K562 (cell line): ENCODE results near the gene DPCD. TPM values are rescaled to one million over a fixed set of nuclear protein-coding genes. Genes with fewer than 3 reads are reported as not detected.

Source experiments
- ATAC-seq: fragments of 200-7000 bp; cut with Tn5 transposase; 3 replicates; pipeline ENCODE4 v1.9.1; 2020; ENCODE audit warnings: moderate library complexity
- BruUV-seq: library from RNA; stranded (reverse); fragments of 400-500 nt; replicated peaks from 2 replicates; lab custom pipeline; 2021; lab: Mats Ljungman, UMichigan
- CTCF ChIA-PET: fragments of 300-600 bp; formaldehyde crosslinking; extraction: SDS; loops from one replicate; lab custom pipeline; 2021; ENCODE audit warnings: low intra/inter-chr PET ratio; lab: Yijun Ruan, JAX
- POLR2A ChIA-PET: fragments of 300-600, 350-650 bp; sonication (Branson Sonifier 250); formaldehyde crosslinking; extraction: SDS; loops from one replicate; lab custom pipeline; 2021; ENCODE audit warnings: antibody characterized with exemption, inconsistent platforms; lab: Yijun Ruan, JAX
- DNase-seq, 4 experiments: peaks; one replicate each; pipeline versions ENCODE4 v3.0.0 to v3.0.0-alpha.2; 2011 to 2018; ENCODE audit warnings: low spot score in 3 of 4, mixed read lengths in 3 of 4; ENCODE audit errors: extremely low read depth in 1 of 4
- FAIRE-seq: peaks from 2 replicates; lab custom pipeline; 2011; peaks lifted over from hg19 to GRCh38; lab: Jason Lieb, UNC
- H2AFZ ChIP-seq: 2 replicates; pipeline ENCODE4 v1.6.0; 2011; ENCODE audit warnings: low read depth, low read length, control low read depth, inconsistent platforms
- H3K27ac ChIP-seq: fragments of 200-600 bp; 3 replicates; pipeline ENCODE4 v1.8.0; 2011; ENCODE audit warnings: low read depth, mild to moderate bottlenecking, control low read depth, inconsistent platforms, low read length, moderate library complexity, mixed read lengths; ENCODE audit errors: extremely low read depth
- H3K27me3 ChIP-seq, 2 experiments: fragments of 300-600 bp in 1 of 2; 2 replicates in 1 of 2; 3 replicates in 1 of 2; pipeline versions ENCODE4 v1.6.0 to v1.8.0; 2011; ENCODE audit warnings: inconsistent platforms in 2 of 2, low read length in 2 of 2, mild to moderate bottlenecking in 1 of 2, mixed read lengths in 1 of 2, moderate library complexity in 1 of 2; ENCODE audit not compliant: control insufficient read depth in 2 of 2, insufficient read depth in 2 of 2
- H3K36me3 ChIP-seq: fragments of 300-600 bp; 3 replicates; pipeline ENCODE4 v1.8.0; 2011; ENCODE audit warnings: mild to moderate bottlenecking, low read length, inconsistent platforms; ENCODE audit not compliant: control insufficient read depth, insufficient read depth
- H3K4me1 ChIP-seq, 2 experiments: fragments of 200-600 bp in 1 of 2; replicated peaks in 1 of 2; 2 replicates in 1 of 2; 3 replicates in 1 of 2; pipeline versions ENCODE4 v1.5.1 to v1.8.0; 2011; ENCODE audit warnings: inconsistent platforms in 2 of 2, low read length in 2 of 2, mild to moderate bottlenecking in 1 of 2, mixed read lengths in 1 of 2, moderate library complexity in 1 of 2; ENCODE audit not compliant: control insufficient read depth in 2 of 2, insufficient read depth in 2 of 2
- H3K4me2 ChIP-seq: 2 replicates; pipeline ENCODE4 v1.6.1; 2011; ENCODE audit warnings: low read length, control low read depth, inconsistent platforms, mixed read lengths; ENCODE audit not compliant: insufficient read depth
- H3K4me3 ChIP-seq: fragments of 200-600 bp; sonication (generic), shearing (Covaris generic); 2 replicates; pipeline ENCODE4 v1.5.1; 2016; ENCODE audit warnings: control low read depth, inconsistent platforms
- H3K79me2 ChIP-seq: fragments of 200-600 bp; 3 replicates; pipeline ENCODE4 v1.8.0; 2011; ENCODE audit warnings: low read length, inconsistent platforms; ENCODE audit not compliant: control insufficient read depth, insufficient read depth
- H3K9ac ChIP-seq, 2 experiments: 2 replicates each; pipeline versions ENCODE4 v1.6.0 to v1.6.1; 2011; ENCODE audit warnings: low read depth in 2 of 2, low read length in 2 of 2, control low read depth in 1 of 2, inconsistent platforms in 1 of 2, mild to moderate bottlenecking in 1 of 2, mixed read lengths in 1 of 2; ENCODE audit not compliant: insufficient read depth in 1 of 2
- H3K9me1 ChIP-seq: one replicate; pipeline ENCODE4 v1.6.0; 2011; ENCODE audit warnings: inconsistent platforms, mild to moderate bottlenecking, low read length, moderate library complexity; ENCODE audit not compliant: control insufficient read depth, insufficient read depth
- H3K9me3 ChIP-seq: replicated peaks from 2 replicates; pipeline ENCODE4 v1.5.1; 2011; ENCODE audit warnings: low read depth, low read length, inconsistent platforms; ENCODE audit not compliant: control insufficient read depth, insufficient read depth
- H4K20me1 ChIP-seq: replicated peaks from 2 replicates; pipeline ENCODE4 v1.6.1; 2011; ENCODE audit warnings: low read length, inconsistent platforms, mixed read lengths; ENCODE audit not compliant: control insufficient read depth, insufficient read depth
- CEBPZ ChIP-seq: fragments of 150-350 bp; IDR thresholded peaks from 2 replicates; pipeline ENCODE4 v1.6.1; 2014; ENCODE audit warnings: low read depth, mild to moderate bottlenecking, low read length, borderline replicate concordance
- ELF2 ChIP-seq: fragments of 250-450 bp; sonication (Bioruptor Pico); IDR thresholded peaks from 2 replicates; pipeline ENCODE4 v1.5.0; 2021; ENCODE audit warnings: mild to moderate bottlenecking
- MYC ChIP-seq, 2 experiments: fragments of 250-450 bp in 1 of 2; sonication (Bioruptor Pico) in 1 of 2; IDR thresholded peaks; 2 replicates each; pipeline versions ENCODE4 v1.5.1 to v1.6.1; 2012 to 2021; ENCODE audit warnings: low read depth in 2 of 2, borderline replicate concordance in 1 of 2, improper control_type of control experiment in 1 of 2, low read length in 1 of 2, mild to moderate bottlenecking in 1 of 2, moderate library complexity in 1 of 2
- RFX7 ChIP-seq: fragments of 250-450 bp; sonication (Bioruptor Pico); IDR thresholded peaks from 2 replicates; pipeline ENCODE4 v1.5.1; 2021; ENCODE audit warnings: mild to moderate bottlenecking
- SNAPC5 ChIP-seq: fragments of 250-450 bp; sonication (Bioruptor Pico); IDR thresholded peaks from 2 replicates; pipeline ENCODE4 v1.8.0; 2021; ENCODE audit warnings: moderate library complexity, mild to moderate bottlenecking, inconsistent platforms
- ZC3H11A ChIP-seq: IDR thresholded peaks from 2 replicates; pipeline ENCODE4 v1.6.1; 2012; ENCODE audit warnings: low read depth, low read length, improper control_type of control experiment
- ZMIZ1 ChIP-seq, 2 experiments: fragments of 150-350 bp in 1 of 2; IDR thresholded peaks; 2 replicates each; pipeline ENCODE4 v1.6.1; 2012 to 2016; ENCODE audit warnings: low read depth in 2 of 2, low read length in 2 of 2, mild to moderate bottlenecking in 1 of 2, moderate library complexity in 1 of 2
- ZNF644 ChIP-seq: fragments of 200-800 bp; sonication (Bioruptor generic); IDR thresholded peaks from 2 replicates; pipeline ENCODE4 v1.6.1; 2016; ENCODE audit warnings: low read depth, missing genetic modification characterization, missing compliant biosample characterization
- WGBS: fragments of 100-300 bp; shearing (Covaris generic); methylation state at CpG from one replicate; pipeline ENCODE4 v1.1.6; 2016; ENCODE audit warnings: low coverage, mixed read lengths; ENCODE audit not compliant: insufficient coverage; ENCODE audit errors: missing lambda C conversion rate; 5-methylcytosine and 5-hydroxymethylcytosine counted together
- in situ Hi-C: fragments of 300-500 bp; cut with MboI; formaldehyde crosslinking; loops from 4 replicates; pipeline ENCODE4 v1.15.0; 2018; ENCODE audit warnings: inconsistent platforms, mixed read lengths
- intact Hi-C: fragments of 100-400 bp; cut with micrococcal nuclease; formaldehyde crosslinking; loops from 2 replicates; pipeline ENCODE4 v1.14.2; 2022
- polyA plus RNA-seq, 8 experiments: library from polyadenylated mRNA; depleted of rRNA in 4 of 8; stranded (reverse) in 5 of 8; unstranded in 3 of 8; fragments of >200 nt; fragmentation: Nextera tagmentation in 2 of 8; fragmentation: Illumina TruSeq in 1 of 8; extraction: Ambion mirVana in 2 of 8; extraction: Trizol in 1 of 8; gene quantifications; 2 replicates each; pipeline versions ENCODE4 v1.2.1 to v1.2.3, GENCODE V29; 2011 to 2014; ENCODE audit warnings: inconsistent platforms in 1 of 8, missing spikeins in 1 of 8
- total RNA-seq, 7 experiments: library from RNA; depleted of rRNA in 6 of 7; stranded (reverse); fragments of >200 nt in 6 of 7; fragmentation: Illumina TruSeq in 2 of 7; extraction: Trizol in 2 of 7; gene quantifications; 2 replicates each; pipeline versions ENCODE4 v1.2.1 to v1.2.3, GENCODE V29; 2011 to 2021; ENCODE audit warnings: low replicate concordance in 1 of 7

The DPCD gene
- total and polyA plus RNA-seq, 9 of the 15 experiments (the other 6 are each of a cell fraction or from before 2014, with no cell fraction given): 12.1 to 45.2 (median 20.0) TPM

GRCh38 chr10:101558671-101559595 is 29.2 kb upstream of the DPCD start:
- ATAC-seq: no peak
- BruUV-seq: no TSS peak
- FAIRE-seq: no peak
- Histone ChIP-seq H3K9ac (0 out of 4 replicates have a peak overlapping the region, but pooled peaks of 1 of the 2 experiments have one; percentile 45), H3K9me3 (no peaks in the 10 kb centered on the region), H3K9me1 (no peaks in the 10 kb centered on the region), H3K27ac (no peak overlapping the region), H3K79me2 (no peaks in the 10 kb centered on the region), H3K4me1 (peaks cover 0 to 9% of the 10 kb centered on the region in 2 experiments; a peak in 2 of 5 replicates), H3K27me3 (no peaks in the 10 kb centered on the region), H3K4me3 (no peak overlapping the region), H4K20me1 (no peaks in the 10 kb centered on the region), H3K36me3 (no peaks in the 10 kb centered on the region), H2AFZ (no peak overlapping the region), H3K4me2 (no peak overlapping the region)
- 72% methylated on average over 8 of the region's 18 CpGs for WGBS
- DNase-seq: no peak
- TF ChIP-seq ZNF644 (tag): no peak
- TF ChIP-seq ZC3H11A: no peak
- no peak for TF ChIP-seq SNAPC5 (CRISPR knock-in tag)
- no peak for TF ChIP-seq ELF2 (CRISPR knock-in tag)
- no peak for TF ChIP-seq MYC (IDR thresholded peaks at IDR 0.05; ENCODE audit: low read depth, low read length)
- no peak for TF ChIP-seq MYC (CRISPR knock-in tag; IDR thresholded peaks at IDR 0.05; ENCODE audit: borderline replicate concordance, low read depth)
- TF ChIP-seq ZMIZ1 (IDR thresholded peaks at IDR 0.05; ENCODE audit: low read depth in 2 of 2, low read length in 2 of 2): no peak
- TF ChIP-seq RFX7 (CRISPR knock-in tag): no peak
- no peak for TF ChIP-seq CEBPZ
- ChIA-PET CTCF (no interaction called here), POLR2A (interaction anchor here (0.6 kb wide), 2 partner anchors 253 to 314 kb away, joined by 3 read pairs; no protein-coding TSS in a partner anchor)
- in situ Hi-C loops: no loop called here
- intact Hi-C loops: no loop called here
